Hepatocyte (in vitro differentiated cells): ENCODE data around the gene EPHB6.

ENCODE experiments used
- CTCF ChIP-seq: fragments of 200-600 bp; sonication (generic); IDR thresholded peaks from 2 replicates; pipeline ENCODE4 v1.5.1; 2016; ENCODE audit warnings: antibody characterized with exemption, mild to moderate bottlenecking; ENCODE audit not compliant: poor library complexity
- EZH2 ChIP-seq: fragments of 200-600 bp; sonication (generic); IDR thresholded peaks from 2 replicates; pipeline ENCODE4 v1.6.1; 2016; ENCODE audit warnings: antibody characterized with exemption, mild to moderate bottlenecking, borderline replicate concordance
- EZH2phosphoT487 ChIP-seq: fragments of 200-600 bp; sonication (generic); IDR thresholded peaks from one replicate; pipeline ENCODE4 v1.6.1; 2018; ENCODE audit warnings: antibody characterized with exemption, mild to moderate bottlenecking, low read depth, moderate library complexity; ENCODE audit not compliant: unreplicated experiment, severe bottlenecking

- TF ChIP-seq EZH2 (no peak), CTCF (no peak), EZH2phosphoT487 (no peak)
These were observed 49.3 kb downstream of the EPHB6 start for GRCh38 chr7:142904128-142904527.
